ENCODE measurements around the gene HMGN3.

The HMGN3 gene

GRCh38 chr6:79249136-79249535, 14.7 kb upstream of the HMGN3 start:
- no peak overlapping the region for H3K4me3 ChIP-seq (ENCODE audit: control insufficient read depth, low read depth, low read length)
- TF ChIP-seq CTCF (IDR thresholded peaks at IDR 0.05; ENCODE audit: control insufficient read depth, insufficient read depth, low read depth, low read length, missing control alignments) = no peak
- no peak for DNase-seq (ENCODE audit: low read depth)

GRCh38 chr6:79246891-79247290, 12.4 kb upstream of the HMGN3 start:
- DNase-seq (ENCODE audit: low read depth) = no peak
- no peak for TF ChIP-seq CTCF (IDR thresholded peaks at IDR 0.05; ENCODE audit: control insufficient read depth, insufficient read depth, low read depth, low read length, missing control alignments)

GRCh38 chr6:79241228-79241627, 6.7 kb upstream of the HMGN3 start:
- no peak for DNase-seq (ENCODE audit: low read depth)
- no peak overlapping the region for H3K4me3 ChIP-seq (ENCODE audit: control insufficient read depth, low read depth, low read length)
- no peak for TF ChIP-seq CTCF (IDR thresholded peaks at IDR 0.05; ENCODE audit: control insufficient read depth, insufficient read depth, low read depth, low read length, missing control alignments)

More at GRCh38 chr6:79246891-79247290, 12.4 kb upstream of the HMGN3 start:
- no peak overlapping the region for H3K4me3 ChIP-seq (ENCODE audit: control insufficient read depth, low read depth, low read length)

GRCh38 chr6:79240509-79240908, 6.0 kb upstream of the HMGN3 start:
- H3K4me3 ChIP-seq (ENCODE audit: control insufficient read depth, low read depth, low read length) = no peak overlapping the region
- DNase-seq (ENCODE audit: low read depth) = no peak
- TF ChIP-seq CTCF (IDR thresholded peaks at IDR 0.05; ENCODE audit: control insufficient read depth, insufficient read depth, low read depth, low read length, missing control alignments) = no peak

- H3K4me3 ChIP-seq (ENCODE audit: control insufficient read depth, low read depth, low read length) = no peak overlapping the region
- DNase-seq (ENCODE audit: low read depth) = no peak
- no peak for TF ChIP-seq CTCF (IDR thresholded peaks at IDR 0.05; ENCODE audit: control insufficient read depth, insufficient read depth, low read depth, low read length, missing control alignments)
These were observed 5.2 kb upstream of the HMGN3 start for GRCh38 chr6:79239536-79240168.

GRCh38 chr6:79238919-79239318, 4.4 kb upstream of the HMGN3 start:
- TF ChIP-seq CTCF (IDR thresholded peaks at IDR 0.05; ENCODE audit: control insufficient read depth, insufficient read depth, low read depth, low read length, missing control alignments) = no peak
- H3K4me3 ChIP-seq (ENCODE audit: control insufficient read depth, low read depth, low read length) = no peak overlapping the region
- no peak for DNase-seq (ENCODE audit: low read depth)

All from AG09309 (cell line).